DMS79 treated with DMSO at 0.1 percent for 48 hours (cell line): ENCODE data around the gene IRS1.

Source experiments
- DNase-seq: peaks from one replicate; lab custom pipeline; 2025; lab: John Stamatoyannopoulos, UW

The IRS1 gene

DNA sequence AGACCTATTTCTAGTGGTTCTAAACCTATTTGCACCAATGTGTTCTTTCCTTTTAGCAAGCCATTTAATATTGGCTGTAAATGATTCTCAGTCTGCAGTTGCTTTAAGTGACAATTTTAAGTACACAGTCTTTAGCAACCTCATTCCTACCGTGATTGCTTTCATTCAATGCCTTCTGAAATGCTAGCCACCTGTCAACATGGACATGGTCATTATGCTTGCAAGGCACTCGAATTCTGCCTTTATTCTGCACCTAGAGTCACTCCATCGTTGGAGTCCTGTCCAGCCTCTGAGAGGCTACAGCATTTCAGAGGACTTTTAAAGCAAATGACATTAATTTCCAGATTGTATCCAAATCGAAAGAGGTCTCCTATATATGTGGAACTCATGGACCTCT lies 115.1 kb downstream of the IRS1 start:
- no peak for DNase-seq

DNA sequence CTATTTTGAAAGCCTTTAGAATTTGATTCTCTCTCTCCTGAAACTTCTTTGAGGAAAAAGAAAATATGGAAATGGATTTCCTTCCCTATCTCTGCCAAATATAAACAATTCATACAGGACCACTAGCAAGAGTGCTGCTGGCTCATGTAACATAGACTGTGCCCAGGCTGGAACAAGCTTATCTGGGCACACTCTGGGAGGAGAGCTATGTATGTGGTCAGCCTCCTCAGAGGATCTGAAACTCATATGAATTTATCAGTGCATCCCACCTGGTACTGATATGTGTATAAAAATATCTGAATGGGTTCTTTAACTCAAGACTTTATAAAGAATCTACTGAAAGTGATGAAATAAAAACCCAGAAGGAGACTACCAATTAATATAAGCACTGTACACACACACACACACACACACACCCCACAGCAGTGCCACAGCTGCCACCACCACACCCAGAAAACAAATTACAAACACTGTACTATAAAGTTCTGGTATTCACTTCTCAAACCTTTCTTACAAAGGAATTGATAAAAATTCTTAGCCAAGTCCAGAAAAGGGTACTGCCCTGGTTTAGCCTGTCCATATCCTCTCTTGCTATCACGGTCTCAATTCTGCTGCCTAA lies 115.6 kb downstream of the IRS1 start:
- DNase-seq = no peak

DNA sequence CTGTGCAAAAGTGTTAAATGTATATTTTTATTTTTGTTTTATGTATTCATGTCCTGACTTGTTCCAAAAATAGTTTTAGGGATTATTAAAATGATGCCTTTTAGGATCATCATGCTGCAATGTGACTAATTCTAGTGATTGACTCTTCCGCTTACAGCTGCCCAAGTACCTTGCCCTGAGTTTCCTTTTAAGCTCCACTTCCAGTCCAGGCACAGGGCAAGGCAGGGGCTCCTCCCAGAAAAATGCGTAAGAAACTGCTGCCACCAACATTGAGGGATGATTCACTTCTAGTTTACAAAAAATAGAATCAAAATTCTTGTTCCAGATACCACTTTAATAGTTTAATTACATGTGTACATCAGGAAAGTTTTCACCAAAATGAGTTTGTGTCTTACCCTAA lies 116.4 kb downstream of the IRS1 start:
- no peak for DNase-seq
